ENCODE measurements around the gene MTARC1.

MTARC1 gene

DNA sequence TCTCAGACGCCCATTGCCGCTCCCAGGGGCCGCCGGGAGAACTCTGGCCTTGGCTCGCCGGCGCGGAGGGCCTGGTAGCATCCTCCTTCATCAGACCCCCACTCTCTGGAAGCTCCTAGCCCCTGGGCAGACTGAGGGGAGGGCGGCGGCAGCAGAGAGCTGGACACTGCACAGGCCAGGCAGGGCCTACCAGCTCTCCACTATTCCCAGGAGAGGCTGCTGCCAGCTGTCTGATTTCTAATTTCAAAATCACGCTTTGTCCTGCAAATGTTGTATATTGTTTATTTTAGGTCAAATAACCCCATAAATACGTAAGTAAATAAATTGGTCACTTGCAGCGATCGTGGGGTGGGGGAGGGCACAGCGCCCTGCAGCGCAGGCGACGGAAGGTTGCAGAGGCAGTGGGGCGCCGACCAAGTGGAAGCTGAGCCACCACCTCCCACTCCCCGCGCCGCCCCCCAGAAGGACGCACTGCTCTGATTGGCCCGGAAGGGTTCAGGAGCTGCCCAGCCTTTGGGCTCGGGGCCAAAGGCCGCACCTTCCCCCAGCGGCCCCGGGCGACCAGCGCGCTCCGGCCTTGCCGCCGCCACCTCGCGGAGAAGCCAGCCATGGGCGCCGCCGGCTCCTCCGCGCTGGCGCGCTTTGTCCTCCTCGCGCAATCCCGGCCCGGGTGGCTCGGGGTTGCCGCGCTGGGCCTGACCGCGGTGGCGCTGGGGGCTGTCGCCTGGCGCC, at the start of gene MTARC1:
Gene MTARC1 (plus strand): TSS at position 577 of the 732 bp plus-strand sequence. CDS start 32 bp downstream, at position 609.
- peak; percentile 70 for DNase-seq

DNA sequence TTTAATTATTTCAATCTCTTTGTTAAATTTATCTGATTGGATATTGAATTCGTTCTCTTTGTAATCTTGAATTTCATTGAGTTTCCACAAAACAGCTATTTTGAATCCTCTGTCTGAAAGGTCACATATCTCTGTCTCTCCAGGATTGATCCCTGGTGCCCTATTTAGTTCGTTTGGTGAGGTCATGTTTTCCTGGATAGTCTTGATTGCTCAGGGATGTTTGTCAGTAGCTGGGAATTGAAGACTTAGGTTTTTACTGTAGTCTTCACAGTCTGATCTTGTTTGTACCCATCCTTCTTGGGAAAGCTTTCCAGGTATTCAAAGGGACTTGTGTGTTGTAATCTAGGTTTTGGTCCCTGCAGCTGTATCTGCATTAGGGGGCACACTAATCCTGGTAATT, 45.4 kb upstream of the MTARC1 start:
- no peak for DNase-seq

DNA sequence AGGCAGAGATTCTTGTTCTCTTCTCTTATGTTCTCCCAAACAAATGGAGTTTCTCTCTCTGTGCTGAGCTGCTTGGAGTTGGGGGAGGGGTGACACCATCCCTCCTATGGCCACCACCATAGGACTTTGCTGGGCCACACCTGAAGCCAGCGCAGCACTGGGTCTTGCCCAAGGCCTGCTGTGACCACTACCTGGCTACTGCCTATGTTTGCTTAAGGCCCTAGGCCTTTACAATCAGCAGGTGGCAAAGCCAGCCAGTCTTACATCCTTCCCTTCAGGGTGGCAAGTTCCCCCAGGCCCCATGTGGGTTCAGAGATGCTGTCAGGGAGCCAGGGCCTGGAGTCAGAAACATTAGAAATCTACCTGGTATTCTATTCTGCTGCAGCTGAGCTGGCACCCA, 44.9 kb upstream of the MTARC1 start:
- no peak for DNase-seq

DNA sequence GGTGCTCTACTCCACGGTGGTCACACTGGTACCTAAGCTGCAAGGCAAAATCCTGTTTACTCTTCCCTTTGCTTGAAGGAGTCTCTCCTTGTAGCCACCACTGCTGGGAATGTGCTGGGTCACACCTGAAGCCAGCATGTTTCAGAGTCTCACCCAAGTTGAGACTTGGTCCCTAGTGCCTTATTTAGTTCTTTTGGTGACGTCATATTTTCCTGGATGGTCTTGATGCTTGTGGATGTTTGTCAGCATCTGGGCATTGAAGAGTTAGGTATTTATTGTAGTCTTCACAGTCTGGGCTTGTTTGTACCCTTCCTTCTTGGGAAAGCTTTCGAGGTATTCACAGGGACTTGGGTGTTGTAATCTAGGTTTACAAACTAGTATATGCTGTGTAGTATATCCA, 44.2 kb upstream of the MTARC1 start:
- DNase-seq, result no peak

DNA sequence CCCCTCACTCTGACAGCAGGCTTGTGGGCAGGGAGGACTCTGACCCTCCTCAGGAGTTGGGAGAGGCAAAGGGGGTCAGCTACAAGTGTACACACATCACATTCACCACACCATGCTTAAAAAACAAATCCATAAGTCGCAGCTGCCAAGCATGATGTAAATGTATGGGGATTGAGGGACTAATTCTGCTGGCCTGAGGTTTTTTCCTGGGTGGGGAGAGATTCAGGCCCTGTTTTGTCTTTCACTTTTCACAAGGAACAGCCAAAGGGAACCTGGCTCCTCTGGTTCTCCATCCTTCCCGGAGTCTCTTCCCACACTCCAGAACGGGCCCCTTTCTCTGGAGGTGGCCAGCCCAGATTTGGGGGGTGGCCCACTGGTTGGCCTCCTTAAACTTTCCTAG, 39.9 kb upstream of the MTARC1 start:
- DNase-seq, result no peak

- no peak for DNase-seq
Observed at GRCh38 chr1:220747437-220748088, 39.1 kb upstream of the MTARC1 start.

DNA sequence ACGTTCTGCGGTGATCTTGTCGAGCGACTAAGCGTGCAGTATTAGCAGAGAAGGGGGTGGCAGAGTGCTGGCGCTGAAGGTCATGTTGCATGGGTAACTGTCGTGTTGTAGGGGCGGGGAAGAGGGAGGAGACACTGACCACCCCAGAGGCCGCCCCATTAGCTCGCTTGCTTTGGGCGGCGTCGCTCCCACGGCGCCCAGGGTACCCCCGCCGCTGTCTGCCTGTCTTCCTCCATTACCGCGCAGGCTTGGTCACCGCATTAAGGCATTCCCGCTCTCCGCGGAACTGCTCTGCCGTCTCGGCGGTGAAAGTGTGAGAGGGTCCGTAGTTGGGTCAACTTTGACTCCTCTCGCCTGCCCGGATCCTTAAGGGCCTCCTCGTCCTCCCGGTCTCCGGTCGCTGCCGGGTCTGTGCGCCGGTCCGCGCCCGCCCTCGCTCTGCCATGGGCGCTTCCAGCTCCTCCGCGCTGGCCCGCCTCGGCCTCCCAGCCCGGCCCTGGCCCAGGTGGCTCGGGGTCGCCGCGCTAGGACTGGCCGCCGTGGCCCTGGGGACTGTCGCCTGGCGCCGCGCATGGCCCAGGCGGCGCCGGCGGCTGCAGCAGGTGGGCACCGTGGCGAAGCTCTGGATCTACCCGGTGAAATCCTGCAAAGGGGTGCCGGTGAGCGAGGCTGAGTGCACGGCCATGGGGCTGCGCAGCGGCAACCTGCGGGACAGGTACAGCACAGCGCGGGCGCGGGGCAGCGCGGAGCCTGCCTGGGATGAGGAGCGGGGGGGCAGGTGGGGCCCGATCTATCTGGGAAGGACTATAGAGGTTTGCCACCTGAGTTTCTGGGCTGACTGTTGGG, 38.4 kb upstream of the MTARC1 start, which contains the start of gene MTARC2:
Gene MTARC2 (plus strand): TSS at position 234 of the 846 bp plus-strand sequence. CDS start 210 bp downstream, at position 444.
- peak; percentile 41 for DNase-seq

DNA sequence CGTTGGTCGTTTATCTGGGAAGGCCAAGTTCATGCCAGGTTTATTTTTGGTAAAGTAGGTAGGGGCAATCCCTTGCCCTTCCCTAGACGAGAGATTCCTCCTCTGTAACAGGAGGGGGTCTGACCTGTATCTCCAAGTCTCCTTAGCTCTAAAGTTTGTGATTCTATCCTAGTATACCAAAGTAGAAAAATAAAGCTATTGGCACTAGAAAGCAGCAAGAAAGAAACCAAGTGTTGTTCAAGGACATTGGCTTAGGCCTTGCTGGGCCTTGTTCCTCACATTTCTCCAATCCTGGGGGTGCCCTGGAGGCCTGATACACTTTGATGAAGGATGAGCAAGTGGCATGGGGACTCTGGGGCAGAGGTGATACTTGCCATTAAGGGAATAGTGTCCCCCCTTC, 37.8 kb upstream of the MTARC1 start:
- no peak for DNase-seq

DNA sequence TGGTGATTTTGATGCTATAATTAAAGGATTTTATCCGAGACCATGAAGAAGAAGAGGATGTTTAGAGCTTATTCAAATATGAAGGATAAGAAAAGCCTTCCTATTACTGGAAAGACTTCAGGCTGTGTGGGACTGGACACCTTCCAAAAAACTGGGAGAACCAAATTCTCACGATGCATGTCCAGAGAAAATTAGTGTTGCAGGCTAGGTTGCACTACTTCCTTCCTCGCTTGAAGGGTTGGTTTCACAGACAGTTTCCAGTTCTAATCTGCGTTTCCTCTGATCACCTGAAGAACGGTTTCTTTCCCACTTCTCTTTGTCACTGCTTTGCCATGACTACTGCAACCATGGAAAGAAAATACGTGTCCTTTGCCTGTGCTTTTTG, 36.6 kb upstream of the MTARC1 start:
- no peak for DNase-seq

DNA sequence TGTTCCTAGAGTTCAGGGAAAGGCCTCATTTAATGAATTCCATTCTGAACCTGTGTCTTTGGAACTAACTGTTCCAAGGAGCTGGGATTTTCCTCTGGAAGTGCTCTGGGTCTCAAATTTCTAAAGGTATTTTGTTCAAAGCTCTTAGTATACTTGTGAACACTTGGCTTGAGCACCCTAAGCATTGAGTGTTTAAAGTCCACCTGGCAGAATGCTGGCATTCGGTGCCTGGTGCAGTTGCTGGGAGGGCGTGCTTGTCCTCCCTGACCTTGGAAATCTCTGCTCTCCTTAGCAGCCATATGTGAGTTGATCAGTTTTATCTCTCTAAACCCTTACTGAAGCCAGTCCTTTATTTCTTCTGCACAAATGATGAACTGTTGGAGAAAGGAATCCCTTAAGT, 35.6 kb upstream of the MTARC1 start:
- no peak for DNase-seq

GRCh38 chr1:220754212-220754917, 32.3 kb upstream of the MTARC1 start:
- DNase-seq, result no peak

GRCh38 chr1:220754918-220755295, 31.8 kb upstream of the MTARC1 start:
- no peak for DNase-seq

GRCh38 chr1:220755309-220755708, 31.4 kb upstream of the MTARC1 start:
- DNase-seq, result no peak

DNA sequence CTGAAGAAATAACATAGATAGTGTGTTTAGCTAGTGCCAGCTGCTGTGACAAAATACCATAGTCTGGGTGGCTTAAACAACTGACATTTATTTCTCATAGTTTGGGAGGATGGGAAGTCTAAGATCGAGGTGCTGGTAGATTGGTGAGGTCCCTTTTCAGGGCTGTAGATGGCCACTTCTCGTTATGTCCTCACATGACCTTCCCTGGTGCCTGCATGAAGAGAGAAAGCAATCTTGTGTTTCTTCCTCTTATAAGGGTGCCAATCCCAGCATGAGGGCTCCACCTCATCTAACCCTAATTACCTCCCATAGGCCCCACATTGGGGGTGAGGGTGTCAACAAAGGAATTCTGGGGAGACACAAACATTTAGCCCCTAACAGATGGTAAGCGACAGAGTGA, 29.3 kb upstream of the MTARC1 start:
- DNase-seq, result no peak

GRCh38 chr1:220759147-220759546, 27.6 kb upstream of the MTARC1 start:
- no peak for DNase-seq

DNA sequence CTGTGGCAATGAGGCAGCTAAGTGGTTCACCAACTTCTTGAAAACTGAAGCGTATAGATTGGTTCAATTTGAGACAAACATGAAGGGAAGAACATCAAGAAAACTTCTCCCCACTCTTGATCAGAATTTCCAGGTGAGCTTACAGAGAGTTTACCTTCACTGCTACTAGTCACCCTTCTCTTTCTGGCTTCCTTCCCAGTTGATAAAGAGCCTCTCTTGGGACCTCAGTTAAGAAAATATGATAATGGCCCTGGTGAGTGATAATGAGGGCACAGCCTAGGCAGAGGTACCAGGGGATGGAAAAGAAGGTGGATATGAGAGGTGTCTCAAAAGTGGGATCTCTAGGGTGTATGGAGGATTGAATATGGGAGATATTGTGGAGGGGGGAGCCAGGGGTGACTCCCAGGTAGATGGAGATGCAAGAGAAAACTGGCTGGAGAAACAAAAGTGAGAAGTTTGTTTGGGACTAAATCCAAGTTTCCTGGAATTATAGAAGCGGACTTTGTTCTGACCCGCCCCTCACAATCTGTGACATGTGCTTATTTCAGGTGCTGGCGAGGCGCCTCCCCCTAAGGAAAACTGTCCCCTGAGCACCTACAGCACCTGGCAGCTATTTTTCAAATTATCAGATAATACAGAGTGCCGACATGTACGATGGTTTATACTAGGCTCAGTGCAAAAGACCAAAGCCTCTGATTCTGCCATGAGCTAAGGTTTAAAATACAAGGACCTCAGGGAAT, 24.9 kb upstream of the MTARC1 start:
- DNase-seq, result no peak

DNA sequence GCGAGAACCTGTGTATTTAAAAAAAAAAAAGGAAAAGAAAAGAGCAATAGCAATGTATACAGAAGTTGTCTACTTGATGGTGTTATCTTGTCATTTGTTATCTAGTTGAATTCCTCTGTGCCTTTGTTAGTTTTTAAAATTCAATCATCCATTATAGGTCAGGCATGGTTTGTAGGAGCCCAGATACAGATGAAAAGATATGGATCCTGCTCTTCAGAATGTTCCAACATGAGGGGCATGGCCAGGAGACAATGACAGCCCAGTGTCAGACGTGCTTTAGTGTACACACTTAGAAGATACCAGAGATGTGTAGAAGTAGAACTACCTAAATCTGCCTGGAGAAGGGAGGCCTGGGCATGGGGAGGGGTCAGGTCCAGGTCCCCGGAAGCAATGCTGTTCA, 22.0 kb upstream of the MTARC1 start:
- DNase-seq, result no peak

DNA sequence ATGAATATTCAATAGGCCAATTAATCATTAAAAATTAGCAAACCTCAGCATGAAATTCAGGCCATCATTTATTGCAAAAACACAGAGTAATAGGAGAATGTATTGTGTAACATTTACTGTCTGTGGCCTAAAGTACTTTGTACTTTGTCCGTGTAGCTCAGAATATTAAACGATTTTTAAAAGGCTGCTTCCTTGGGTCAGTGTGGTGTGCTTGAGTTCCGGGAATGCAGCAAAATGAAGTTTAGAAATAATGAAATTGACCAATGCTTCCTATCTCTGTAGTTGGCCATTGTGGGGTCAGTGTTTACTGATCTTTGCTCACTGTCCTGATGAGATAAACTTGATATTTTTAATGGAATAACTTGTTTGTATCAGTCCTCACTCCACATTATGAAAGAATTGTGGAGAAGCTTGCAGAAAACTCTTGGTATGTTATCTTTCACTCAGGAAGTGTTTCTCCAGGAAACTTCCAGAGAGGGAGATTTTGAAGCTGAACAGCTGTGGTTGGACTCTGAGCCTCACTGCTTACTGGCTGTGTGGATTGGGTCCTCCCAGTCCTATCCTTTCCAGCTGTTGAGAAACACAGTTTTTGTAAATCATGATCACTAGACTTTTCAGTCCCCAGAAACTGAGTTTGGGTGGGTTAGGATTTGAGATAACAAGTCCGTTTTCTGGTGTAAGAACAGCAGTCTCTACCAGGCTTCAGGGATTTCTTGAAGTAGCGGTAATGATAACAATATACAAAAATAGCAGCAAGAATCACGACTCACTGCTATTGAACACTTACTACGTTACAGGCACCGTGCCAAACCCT, 19.2 kb upstream of the MTARC1 start:
- DNase-seq, result no peak

- no peak for DNase-seq
Observed at GRCh38 chr1:220768126-220768601, 18.5 kb upstream of the MTARC1 start.

- DNase-seq, result no peak
Observed at GRCh38 chr1:220769205-220769604, 17.5 kb upstream of the MTARC1 start.

DNA sequence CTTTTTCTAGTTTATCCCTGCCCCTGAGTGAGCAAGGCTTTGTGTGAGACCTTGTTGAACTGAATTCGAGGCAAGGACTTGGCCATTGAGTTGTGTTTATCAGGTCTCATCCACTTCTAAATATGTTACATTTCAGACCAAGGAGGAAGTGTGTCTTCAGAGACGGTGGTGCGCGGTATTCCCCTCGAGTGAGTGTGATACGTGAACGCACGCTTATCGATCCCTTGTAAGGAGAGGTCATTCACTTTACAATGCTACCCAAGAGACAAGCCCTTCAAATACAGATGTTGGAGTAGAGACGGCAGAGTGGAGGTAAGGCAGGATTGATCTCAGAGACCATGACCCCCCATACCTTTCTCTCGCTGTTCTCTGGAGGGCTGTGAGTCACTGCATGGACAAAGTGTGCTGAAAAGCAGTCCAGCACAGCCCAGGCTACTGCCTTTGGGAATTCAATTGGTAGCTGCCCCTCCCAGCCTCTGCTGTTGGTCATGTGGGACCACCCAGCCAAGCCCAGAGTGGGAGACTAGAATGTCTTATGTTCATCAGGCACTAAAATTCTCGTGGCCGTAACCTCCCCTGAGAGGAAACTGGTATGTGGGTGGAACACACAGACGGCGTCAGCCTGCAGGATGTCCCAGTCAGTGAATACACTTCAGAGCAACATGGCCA, 16.3 kb upstream of the MTARC1 start:
- no peak for DNase-seq
